ENCODE data around the gene CEP85. TPM values are rescaled to one million over a fixed set of nuclear protein-coding genes. Genes with fewer than 3 reads are reported as not detected.

CEP85 gene
- total and polyA plus RNA-seq, 9 of the 15 experiments (the other 6 are each of a cell fraction or from before 2014, with no cell fraction given): 42.1 to 140 (median 92.6) TPM

DNA sequence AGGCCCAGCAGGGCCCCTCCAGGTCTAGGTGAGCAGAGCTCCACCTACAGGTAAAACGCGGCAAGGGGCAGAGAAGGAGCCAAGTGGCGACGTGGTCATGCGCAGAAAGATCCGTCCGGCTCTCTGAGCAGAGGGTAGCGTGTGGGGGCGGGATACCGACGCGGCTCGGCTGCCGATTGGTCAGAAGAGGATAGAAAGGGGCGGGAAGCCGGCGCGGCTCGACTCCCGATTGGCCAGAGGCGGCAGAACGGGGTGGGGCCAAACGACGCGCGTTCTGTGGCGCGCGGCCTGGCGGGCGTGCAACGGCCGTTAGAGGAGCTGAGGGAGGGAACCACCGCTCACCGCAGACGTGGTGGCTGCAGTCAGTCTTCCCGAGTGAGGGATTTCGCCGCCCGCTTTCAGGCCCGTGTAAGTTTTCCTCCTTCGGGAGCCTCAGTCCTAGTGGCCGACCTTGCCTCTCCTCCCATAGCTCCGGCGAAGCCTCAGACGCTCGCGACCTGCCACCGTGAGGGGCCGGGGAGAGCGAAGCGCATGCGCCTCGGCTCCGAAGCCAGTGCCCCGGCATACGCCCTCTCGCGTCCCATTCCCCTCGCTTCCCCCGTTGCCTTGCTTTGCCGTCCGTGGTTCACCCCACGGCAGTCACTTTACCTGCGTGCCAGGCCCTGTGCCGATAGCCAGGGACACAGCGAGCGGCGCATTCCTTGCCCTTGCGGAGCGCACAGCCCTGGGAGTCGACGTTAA, at the start of gene CEP85 (continued):
- TF ChIP-seq, protein P1, sequence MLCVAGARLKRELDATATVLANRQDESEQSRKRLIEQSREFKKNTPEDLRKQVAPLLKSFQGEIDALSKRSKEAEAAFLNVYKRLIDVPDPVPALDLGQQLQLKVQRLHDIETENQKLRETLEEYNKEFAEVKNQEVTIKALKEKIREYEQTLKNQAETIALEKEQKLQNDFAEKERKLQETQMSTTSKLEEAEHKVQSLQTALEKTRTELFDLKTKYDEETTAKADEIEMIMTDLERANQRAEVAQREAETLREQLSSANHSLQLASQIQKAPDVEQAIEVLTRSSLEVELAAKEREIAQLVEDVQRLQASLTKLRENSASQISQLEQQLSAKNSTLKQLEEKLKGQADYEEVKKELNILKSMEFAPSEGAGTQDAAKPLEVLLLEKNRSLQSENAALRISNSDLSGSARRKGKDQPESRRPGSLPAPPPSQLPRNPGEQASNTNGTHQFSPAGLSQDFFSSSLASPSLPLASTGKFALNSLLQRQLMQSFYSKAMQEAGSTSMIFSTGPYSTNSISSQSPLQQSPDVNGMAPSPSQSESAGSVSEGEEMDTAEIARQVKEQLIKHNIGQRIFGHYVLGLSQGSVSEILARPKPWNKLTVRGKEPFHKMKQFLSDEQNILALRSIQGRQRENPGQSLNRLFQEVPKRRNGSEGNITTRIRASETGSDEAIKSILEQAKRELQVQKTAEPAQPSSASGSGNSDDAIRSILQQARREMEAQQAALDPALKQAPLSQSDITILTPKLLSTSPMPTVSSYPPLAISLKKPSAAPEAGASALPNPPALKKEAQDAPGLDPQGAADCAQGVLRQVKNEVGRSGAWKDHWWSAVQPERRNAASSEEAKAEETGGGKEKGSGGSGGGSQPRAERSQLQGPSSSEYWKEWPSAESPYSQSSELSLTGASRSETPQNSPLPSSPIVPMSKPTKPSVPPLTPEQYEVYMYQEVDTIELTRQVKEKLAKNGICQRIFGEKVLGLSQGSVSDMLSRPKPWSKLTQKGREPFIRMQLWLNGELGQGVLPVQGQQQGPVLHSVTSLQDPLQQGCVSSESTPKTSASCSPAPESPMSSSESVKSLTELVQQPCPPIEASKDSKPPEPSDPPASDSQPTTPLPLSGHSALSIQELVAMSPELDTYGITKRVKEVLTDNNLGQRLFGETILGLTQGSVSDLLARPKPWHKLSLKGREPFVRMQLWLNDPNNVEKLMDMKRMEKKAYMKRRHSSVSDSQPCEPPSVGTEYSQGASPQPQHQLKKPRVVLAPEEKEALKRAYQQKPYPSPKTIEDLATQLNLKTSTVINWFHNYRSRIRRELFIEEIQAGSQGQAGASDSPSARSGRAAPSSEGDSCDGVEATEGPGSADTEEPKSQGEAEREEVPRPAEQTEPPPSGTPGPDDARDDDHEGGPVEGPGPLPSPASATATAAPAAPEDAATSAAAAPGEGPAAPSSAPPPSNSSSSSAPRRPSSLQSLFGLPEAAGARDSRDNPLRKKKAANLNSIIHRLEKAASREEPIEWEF (CRISPR knock-in tag; IDR thresholded peaks at IDR 0.05): no peak
- TF ChIP-seq, protein P2, sequence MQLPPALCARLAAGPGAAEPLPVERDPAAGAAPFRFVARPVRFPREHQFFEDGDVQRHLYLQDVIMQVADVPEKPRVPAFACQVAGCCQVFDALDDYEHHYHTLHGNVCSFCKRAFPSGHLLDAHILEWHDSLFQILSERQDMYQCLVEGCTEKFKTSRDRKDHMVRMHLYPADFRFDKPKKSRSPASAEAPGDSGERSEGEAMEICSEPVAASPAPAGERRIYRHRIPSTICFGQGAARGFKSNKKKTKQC (CRISPR knock-in tag; IDR thresholded peaks at IDR 0.05): no peak
- TF ChIP-seq ESRRB (CRISPR knock-in tag; IDR thresholded peaks at IDR 0.05; ENCODE audit: borderline replicate concordance): no peak
- no peak for TF ChIP-seq SRSF9 (IDR thresholded peaks at IDR 0.05; ENCODE audit: borderline replicate concordance, low read depth, low read length)
- no peak for TF ChIP-seq ZNF224 (CRISPR knock-in tag; IDR thresholded peaks at IDR 0.05)
- TF ChIP-seq, protein P3, sequence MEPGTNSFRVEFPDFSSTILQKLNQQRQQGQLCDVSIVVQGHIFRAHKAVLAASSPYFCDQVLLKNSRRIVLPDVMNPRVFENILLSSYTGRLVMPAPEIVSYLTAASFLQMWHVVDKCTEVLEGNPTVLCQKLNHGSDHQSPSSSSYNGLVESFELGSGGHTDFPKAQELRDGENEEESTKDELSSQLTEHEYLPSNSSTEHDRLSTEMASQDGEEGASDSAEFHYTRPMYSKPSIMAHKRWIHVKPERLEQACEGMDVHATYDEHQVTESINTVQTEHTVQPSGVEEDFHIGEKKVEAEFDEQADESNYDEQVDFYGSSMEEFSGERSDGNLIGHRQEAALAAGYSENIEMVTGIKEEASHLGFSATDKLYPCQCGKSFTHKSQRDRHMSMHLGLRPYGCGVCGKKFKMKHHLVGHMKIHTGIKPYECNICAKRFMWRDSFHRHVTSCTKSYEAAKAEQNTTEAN (CRISPR knock-in tag; IDR thresholded peaks at IDR 0.05): 0 out of 2 replicates have a peak, but pooled peaks have one; percentile 57
- TF ChIP-seq NFE2L1 (tag; IDR thresholded peaks at IDR 0.05; ENCODE audit: borderline replicate concordance, low read depth): no peak
- no peak for TF ChIP-seq NCOA6 (IDR thresholded peaks at IDR 0.05)
- peak; percentile 91 for TF ChIP-seq POLR2H (tag; IDR thresholded peaks at IDR 0.05; ENCODE audit: low read depth)
- TF ChIP-seq, protein P4, sequence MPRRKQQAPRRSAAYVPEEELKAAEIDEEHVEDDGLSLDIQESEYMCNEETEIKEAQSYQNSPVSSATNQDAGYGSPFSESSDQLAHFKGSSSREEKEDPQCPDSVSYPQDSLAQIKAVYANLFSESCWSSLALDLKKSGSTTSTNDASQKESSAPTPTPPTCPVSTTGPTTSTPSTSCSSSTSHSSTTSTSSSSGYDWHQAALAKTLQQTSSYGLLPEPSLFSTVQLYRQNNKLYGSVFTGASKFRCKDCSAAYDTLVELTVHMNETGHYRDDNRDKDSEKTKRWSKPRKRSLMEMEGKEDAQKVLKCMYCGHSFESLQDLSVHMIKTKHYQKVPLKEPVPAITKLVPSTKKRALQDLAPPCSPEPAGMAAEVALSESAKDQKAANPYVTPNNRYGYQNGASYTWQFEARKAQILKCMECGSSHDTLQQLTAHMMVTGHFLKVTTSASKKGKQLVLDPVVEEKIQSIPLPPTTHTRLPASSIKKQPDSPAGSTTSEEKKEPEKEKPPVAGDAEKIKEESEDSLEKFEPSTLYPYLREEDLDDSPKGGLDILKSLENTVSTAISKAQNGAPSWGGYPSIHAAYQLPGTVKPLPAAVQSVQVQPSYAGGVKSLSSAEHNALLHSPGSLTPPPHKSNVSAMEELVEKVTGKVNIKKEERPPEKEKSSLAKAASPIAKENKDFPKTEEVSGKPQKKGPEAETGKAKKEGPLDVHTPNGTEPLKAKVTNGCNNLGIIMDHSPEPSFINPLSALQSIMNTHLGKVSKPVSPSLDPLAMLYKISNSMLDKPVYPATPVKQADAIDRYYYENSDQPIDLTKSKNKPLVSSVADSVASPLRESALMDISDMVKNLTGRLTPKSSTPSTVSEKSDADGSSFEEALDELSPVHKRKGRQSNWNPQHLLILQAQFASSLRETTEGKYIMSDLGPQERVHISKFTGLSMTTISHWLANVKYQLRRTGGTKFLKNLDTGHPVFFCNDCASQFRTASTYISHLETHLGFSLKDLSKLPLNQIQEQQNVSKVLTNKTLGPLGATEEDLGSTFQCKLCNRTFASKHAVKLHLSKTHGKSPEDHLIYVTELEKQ (CRISPR knock-in tag; IDR thresholded peaks at IDR 0.05): peak; percentile 12; the same call in 1 of the 2 replicates
- no peak for TF ChIP-seq DDX20 (tag; IDR thresholded peaks at IDR 0.05; ENCODE audit: low read depth)
- no peak for TF ChIP-seq EHMT2 (IDR thresholded peaks at IDR 0.05)
- no peak for TF ChIP-seq ZC3H8 (IDR thresholded peaks at IDR 0.05)
- no peak for TF ChIP-seq RBM15 (IDR thresholded peaks at IDR 0.05; ENCODE audit: insufficient read depth, low read length)
- TF ChIP-seq ZFPM2 (CRISPR knock-in tag; IDR thresholded peaks at IDR 0.05): peak; percentile 80; the same call in 1 of the 2 replicates
- TF ChIP-seq ZNF384 (IDR thresholded peaks at IDR 0.05; ENCODE audit: low read depth, low read length): no peak

Measured in K562 (cell line).